Thoracic aorta (tissue), 2 donors: ENCODE measurements around the gene ZMYM1. TPM values are rescaled to one million over a fixed set of nuclear protein-coding genes. Genes with fewer than 3 reads are reported as not detected.

ENCODE experiments used
- ATAC-seq: fragments of 150-250 bp; one replicate; pipeline ENCODE4 v1.8.0; 2017; ENCODE audit warnings: low read depth; ENCODE audit not compliant: insufficient number of reproducible peaks, low FRiP score
- DNase-seq: peaks from one replicate; pipeline ENCODE4 v3.0.0-alpha.2; 2020; ENCODE audit warnings: low spot score
- H3K27ac ChIP-seq, 2 donors: fragments of 200-600 bp; sonication (generic); 1 replicate in 1 of 2; 2 replicates in 1 of 2; pipeline ENCODE4 v1.5.1; 2016; ENCODE audit warnings: mild to moderate bottlenecking in 2 of 2, moderate library complexity in 2 of 2
- H3K27me3 ChIP-seq: fragments of 200-600 bp; sonication (generic); replicated peaks from 2 replicates; pipeline ENCODE4 v1.6.0; 2016; ENCODE audit warnings: mild to moderate bottlenecking; ENCODE audit not compliant: insufficient read depth
- H3K36me3 ChIP-seq: fragments of 200-600 bp; sonication (generic); one replicate; pipeline ENCODE4 v1.5.1; 2016
- H3K4me1 ChIP-seq, 2 donors: fragments of 200-600 bp; sonication (generic); 1 replicate in 1 of 2; 2 replicates in 1 of 2; pipeline versions ENCODE4 v1.5.1 to v1.6.0; 2016; ENCODE audit warnings: low read depth in 2 of 2, mild to moderate bottlenecking in 1 of 2; ENCODE audit not compliant: control insufficient read depth in 1 of 2
- H3K4me3 ChIP-seq: fragments of 200-600 bp; sonication (generic); 2 replicates; pipeline ENCODE4 v1.5.1; 2016; ENCODE audit warnings: mild to moderate bottlenecking
- H3K9me3 ChIP-seq: fragments of 200-600 bp; sonication (generic); 2 replicates; pipeline ENCODE4 v1.5.1; 2016
- CTCF ChIP-seq: fragments of 200-600 bp; sonication (generic); IDR thresholded peaks from one replicate; pipeline ENCODE4 v1.5.1; 2019; ENCODE audit warnings: antibody characterized with exemption
- total RNA-seq, 2 donors: library from RNA; depleted of rRNA; stranded (reverse); fragments of >200 nt; gene quantifications; one replicate each; pipeline versions ENCODE4 v1.1.0 to v1.2.3, GENCODE V29; 2016

ZMYM1 gene
- total RNA-seq, 2 donors from 2014 or later, result 11.2 to 12.8 TPM

GRCh38 chr1:35164893-35165292 lies 85.7 kb downstream of the ZMYM1 start:
- ATAC-seq, result no peak
- H3K27me3 ChIP-seq, result no peaks in the 10 kb centered on the region
- DNase-seq, result no peak
- peaks cover 8% of the 10 kb centered on the region for H3K9me3 ChIP-seq
- H3K4me3 ChIP-seq, result no peak overlapping the region
- H3K27ac ChIP-seq, result no peak overlapping the region
- no peak for TF ChIP-seq CTCF
- H3K4me1 ChIP-seq, result no peaks in the 10 kb centered on the region
- H3K36me3 ChIP-seq, result no peaks in the 10 kb centered on the region

Other genes starting within 250 kb of the ZMYM1 start
- gene SMIM12, start 219.6 kb upstream of the ZMYM1 start, total RNA-seq, result 10 to 100 TPM; 30.1 to 33.5 TPM
- gene DLGAP3, start 149.7 kb upstream of the ZMYM1 start, total RNA-seq, result under 1 TPM; 0.14 to 0.21 TPM
- gene TMEM35B, start 94.0 kb upstream of the ZMYM1 start, total RNA-seq, result 10 to 100 TPM; 44.5 to 47.3 TPM
- 10 to 100 TPM in 1 of 2 donors, 1 to 10 TPM in 1; 8.3 to 31.7 TPM for gene ZMYM6, start 47.4 kb upstream of the ZMYM1 start, total RNA-seq
- gene SFPQ, start 113.8 kb downstream of the ZMYM1 start, total RNA-seq, result 100 to 1,000 TPM; 181 to 362 TPM
- 10 to 100 TPM; 29.0 to 42.8 TPM for gene ZMYM4, start 189.3 kb downstream of the ZMYM1 start, total RNA-seq